Testis (tissue), 2 donors: ENCODE measurements around the gene PITX3.

Source experiments
- CTCF ChIP-seq, 3 experiments: fragments of 450-650 bp in 2 of 3; fragments of 200-600 bp in 1 of 3; sonication (generic) in 1 of 3; IDR thresholded peaks; one replicate each; pipeline ENCODE4 v1.5.1; 2016 to 2019; ENCODE audit warnings: antibody characterized with exemption in 3 of 3, mild to moderate bottlenecking in 2 of 3, moderate library complexity in 1 of 3
- POLR2A ChIP-seq: fragments of 450-650 bp; IDR thresholded peaks from one replicate; pipeline ENCODE4 v1.6.1; 2017; ENCODE audit warnings: antibody characterized with exemption, mild to moderate bottlenecking, moderate library complexity

GRCh38 chr10:102284531-102284930, 43.2 kb upstream of the PITX3 start:
- no peak for TF ChIP-seq POLR2A
- TF ChIP-seq CTCF (IDR thresholded peaks at IDR 0.05), result no peak
